Lung (tissue), 12 donors: ENCODE results near the gene GASK1A. TPM values are rescaled to one million over a fixed set of nuclear protein-coding genes. Genes with fewer than 3 reads are reported as not detected.

ENCODE experiments used
- ATAC-seq: fragments of 200-7000 bp; cut with Tn5 transposase; one replicate; pipeline ENCODE4 v1.9.1; 2020; ENCODE audit warnings: moderate number of reproducible peaks; ENCODE audit not compliant: insufficient read depth, low FRiP score
- DNase-seq, 3 donors: peaks; one replicate each; pipeline ENCODE4 v3.0.0-alpha.2; 2013 to 2017
- H3K27ac ChIP-seq, 2 donors: one replicate each; pipeline ENCODE4 v1.5.1; 2013; ENCODE audit warnings: mild to moderate bottlenecking in 2 of 2, moderate library complexity in 2 of 2, control low read depth in 1 of 2, inconsistent platforms in 1 of 2, low read depth in 1 of 2, low read length in 1 of 2
- H3K27me3 ChIP-seq, 3 donors: one replicate each; pipeline ENCODE4 v1.5.1; 2013; ENCODE audit warnings: low read length in 2 of 3; ENCODE audit not compliant: control insufficient read depth in 3 of 3, insufficient read depth in 3 of 3
- H3K36me3 ChIP-seq, 4 donors: one replicate each; pipeline ENCODE4 v1.5.1; 2013; ENCODE audit warnings: low read length in 4 of 4, mild to moderate bottlenecking in 1 of 4, moderate library complexity in 1 of 4; ENCODE audit not compliant: control insufficient read depth in 4 of 4, insufficient read depth in 4 of 4
- H3K4me1 ChIP-seq, 5 donors: one replicate each; pipeline ENCODE4 v1.5.1; 2013; ENCODE audit warnings: low read length in 5 of 5, mild to moderate bottlenecking in 2 of 5, moderate library complexity in 1 of 5; ENCODE audit not compliant: control insufficient read depth in 5 of 5, insufficient read depth in 5 of 5
- H3K4me3 ChIP-seq: one replicate; pipeline ENCODE4 v1.5.1; 2013; ENCODE audit warnings: mild to moderate bottlenecking, control low read depth, moderate library complexity
- H3K9ac ChIP-seq, 2 donors: one replicate each; pipeline ENCODE4 v1.5.1; 2013; ENCODE audit warnings: low read length in 2 of 2, control low read depth in 1 of 2; ENCODE audit not compliant: insufficient read depth in 1 of 2
- H3K9me3 ChIP-seq, 4 donors: one replicate each; pipeline ENCODE4 v1.5.1; 2013; ENCODE audit warnings: low read length in 3 of 4, mild to moderate bottlenecking in 1 of 4, moderate library complexity in 1 of 4; ENCODE audit not compliant: control insufficient read depth in 4 of 4, insufficient read depth in 3 of 4
- WGBS, 2 donors: extraction: QIAGEN DNeasy Blood & Tissue Kit; methylation state at CpG; one replicate each; pipeline ENCODE4 v1.1.7; 2013; 5-methylcytosine and 5-hydroxymethylcytosine counted together
- polyA plus RNA-seq, 2 donors: library from polyadenylated mRNA; stranded (reverse); fragments of 200-250 nt; gene quantifications; one replicate each; pipeline ENCODE4 v1.2.1, GENCODE V29; 2013
- total RNA-seq, 2 donors: library from RNA; depleted of rRNA in 1 of 2; stranded (reverse); fragments of >200 nt in 1 of 2; gene quantifications; one replicate each; pipeline ENCODE4 v1.2.1, GENCODE V29; 2014 to 2021
- TF ChIP-seq, protein P1 (sequence below): IDR thresholded peaks from 2 replicates; pipeline ENCODE4 v1.5.1; 2012; ENCODE audit warnings: mild to moderate bottlenecking; ENCODE audit errors: control extremely low read depth, extremely low read depth
- donor health status: control.
- donor health status: control.
- donor health status: Bipolar disorder and iron deficiency.
- donor health status: healthy.
- donor health status: DM: yes; HTN: yes; CAD: no.

GASK1A gene
- total and polyA plus RNA-seq, 4 donors = 1.5 to 16.1 (median 5.1) TPM

DNA sequence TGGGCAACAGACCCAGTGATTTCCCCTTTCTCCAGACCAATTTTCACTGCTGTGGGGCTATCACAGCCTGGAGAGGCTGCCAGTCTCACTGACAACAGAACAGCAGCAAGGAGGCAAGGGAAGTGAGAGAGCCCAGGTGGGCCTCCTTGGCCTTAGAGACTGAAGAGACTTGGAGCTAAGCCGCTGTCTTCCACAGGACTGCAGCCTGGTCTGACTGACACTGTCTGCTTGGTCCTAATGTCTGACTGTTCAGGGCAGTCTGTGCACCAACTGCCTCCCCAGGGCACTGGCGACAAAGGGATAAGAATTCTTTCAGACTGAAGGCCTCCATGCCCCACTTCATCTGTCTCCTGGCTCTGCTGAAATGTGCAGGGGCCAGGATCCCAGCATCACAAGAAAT is 115.3 kb downstream of the GASK1A start:
- WGBS, 2 donors = 91 to 96% methylated on average over 2 of the region's 2 CpGs
- Histone ChIP-seq H3K9ac (no peak overlapping the region), H3K36me3 (no peaks in the 10 kb centered on the region), H3K9me3 (no peaks in the 10 kb centered on the region), H3K4me3 (no peak overlapping the region), H3K27me3 (no peaks in the 10 kb centered on the region), H3K4me1 (peaks cover 0 to 3% (median 0%) of the 10 kb centered on the region in 5 donors), H3K27ac (no peak overlapping the region)
- TF ChIP-seq, protein P1, sequence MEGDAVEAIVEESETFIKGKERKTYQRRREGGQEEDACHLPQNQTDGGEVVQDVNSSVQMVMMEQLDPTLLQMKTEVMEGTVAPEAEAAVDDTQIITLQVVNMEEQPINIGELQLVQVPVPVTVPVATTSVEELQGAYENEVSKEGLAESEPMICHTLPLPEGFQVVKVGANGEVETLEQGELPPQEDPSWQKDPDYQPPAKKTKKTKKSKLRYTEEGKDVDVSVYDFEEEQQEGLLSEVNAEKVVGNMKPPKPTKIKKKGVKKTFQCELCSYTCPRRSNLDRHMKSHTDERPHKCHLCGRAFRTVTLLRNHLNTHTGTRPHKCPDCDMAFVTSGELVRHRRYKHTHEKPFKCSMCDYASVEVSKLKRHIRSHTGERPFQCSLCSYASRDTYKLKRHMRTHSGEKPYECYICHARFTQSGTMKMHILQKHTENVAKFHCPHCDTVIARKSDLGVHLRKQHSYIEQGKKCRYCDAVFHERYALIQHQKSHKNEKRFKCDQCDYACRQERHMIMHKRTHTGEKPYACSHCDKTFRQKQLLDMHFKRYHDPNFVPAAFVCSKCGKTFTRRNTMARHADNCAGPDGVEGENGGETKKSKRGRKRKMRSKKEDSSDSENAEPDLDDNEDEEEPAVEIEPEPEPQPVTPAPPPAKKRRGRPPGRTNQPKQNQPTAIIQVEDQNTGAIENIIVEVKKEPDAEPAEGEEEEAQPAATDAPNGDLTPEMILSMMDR = no peak
- ATAC-seq (no peak), DNase-seq (no peak)

GRCh38 chr3:43094851-43095250 is 115.7 kb downstream of the GASK1A start:
- no peak for DNase-seq
- 89 to 92% methylated on average over 4 of the region's 4 CpGs for WGBS, 2 donors
- Histone ChIP-seq H3K36me3 (no peaks in the 10 kb centered on the region), H3K9me3 (no peaks in the 10 kb centered on the region), H3K9ac (no peak overlapping the region), H3K4me1 (peaks cover 0 to 3% (median 0%) of the 10 kb centered on the region in 5 donors), H3K4me3 (no peak overlapping the region), H3K27ac (no peak overlapping the region), H3K27me3 (no peaks in the 10 kb centered on the region)
- TF ChIP-seq, protein P1 = no peak
- ATAC-seq = no peak

DNA sequence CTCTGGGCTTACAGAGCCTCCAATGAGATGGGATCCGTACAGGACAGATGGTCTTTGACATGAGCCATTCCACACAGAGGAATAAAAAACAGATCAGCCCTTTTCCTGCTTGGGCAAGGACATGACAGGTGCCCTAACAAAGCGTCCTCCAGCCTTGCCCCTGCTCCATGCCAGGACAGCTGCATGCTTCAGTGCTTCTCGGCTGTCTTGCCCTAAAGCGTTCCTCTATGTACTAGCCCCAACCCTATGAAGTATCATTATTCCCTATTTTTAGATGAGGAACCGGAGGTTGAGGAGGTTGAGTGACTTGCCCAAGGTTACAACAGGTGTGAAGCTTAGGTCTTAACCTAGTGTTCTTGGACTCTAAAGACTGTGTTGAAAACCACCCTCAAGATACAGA is 116.3 kb downstream of the GASK1A start:
- Histone ChIP-seq H3K4me3 (no peak overlapping the region), H3K9me3 (no peaks in the 10 kb centered on the region), H3K27ac (no peak overlapping the region), H3K4me1 (peaks cover 0 to 3% (median 0%) of the 10 kb centered on the region in 5 donors), H3K36me3 (no peaks in the 10 kb centered on the region), H3K9ac (no peak overlapping the region), H3K27me3 (no peaks in the 10 kb centered on the region)
- TF ChIP-seq, protein P1 = no peak
- WGBS, 2 donors = 96 to 97% methylated on average over 5 of the region's 5 CpGs
- DNase-seq (no peak), ATAC-seq (no peak)

GRCh38 chr3:43096761-43097160 is 117.7 kb downstream of the GASK1A start:
- 84 to 91% methylated on average over 3 of the region's 3 CpGs for WGBS, 2 donors
- Histone ChIP-seq H3K4me3 (no peak overlapping the region), H3K9ac (no peak overlapping the region), H3K36me3 (no peaks in the 10 kb centered on the region), H3K27me3 (no peaks in the 10 kb centered on the region), H3K27ac (no peak overlapping the region), H3K4me1 (no peaks in the 10 kb centered on the region), H3K9me3 (no peaks in the 10 kb centered on the region)
- DNase-seq = no peak
- TF ChIP-seq, protein P1 = no peak
- ATAC-seq = no peak
